ENCODE results near the gene TFCP2L1.

The TFCP2L1 gene

DNA sequence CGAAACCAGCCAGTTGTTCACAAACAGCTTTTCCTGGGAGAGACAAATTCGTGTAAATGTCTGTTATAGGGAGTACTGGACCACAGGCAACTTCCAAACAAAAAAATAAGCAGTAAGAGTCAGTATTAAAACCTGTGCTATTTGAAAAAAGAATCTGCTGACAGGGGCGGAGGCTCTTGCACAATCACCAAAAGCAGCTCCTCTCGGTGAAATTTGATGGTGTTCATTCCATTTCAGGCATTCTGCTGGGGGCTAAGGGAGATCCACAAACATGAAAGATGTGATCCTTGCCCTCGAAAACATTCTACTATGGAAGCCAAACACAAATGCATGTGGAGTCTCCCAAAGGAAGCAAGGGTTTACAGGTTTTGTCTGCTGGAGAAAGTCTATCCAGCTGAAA lies 45.0 kb downstream of the TFCP2L1 start:
- peaks cover 0 to 45% of the 10 kb centered on the region in 2 experiments; a peak in 2 of 3 replicates for H3K36me3 ChIP-seq (ENCODE audit: control insufficient read depth in 2 of 2, insufficient read depth in 1 of 2, low read length in 2 of 2)
- H3K9me3 ChIP-seq (ENCODE audit: control insufficient read depth, insufficient read depth, low read depth, low read length), result no peaks in the 10 kb centered on the region
- no peak for TF ChIP-seq KLF16 (tag by site-specific recombination; IDR thresholded peaks at IDR 0.05)
- TF ChIP-seq ZSCAN16 (tag by site-specific recombination; IDR thresholded peaks at IDR 0.05), result no peak
- TF ChIP-seq, protein P1, sequence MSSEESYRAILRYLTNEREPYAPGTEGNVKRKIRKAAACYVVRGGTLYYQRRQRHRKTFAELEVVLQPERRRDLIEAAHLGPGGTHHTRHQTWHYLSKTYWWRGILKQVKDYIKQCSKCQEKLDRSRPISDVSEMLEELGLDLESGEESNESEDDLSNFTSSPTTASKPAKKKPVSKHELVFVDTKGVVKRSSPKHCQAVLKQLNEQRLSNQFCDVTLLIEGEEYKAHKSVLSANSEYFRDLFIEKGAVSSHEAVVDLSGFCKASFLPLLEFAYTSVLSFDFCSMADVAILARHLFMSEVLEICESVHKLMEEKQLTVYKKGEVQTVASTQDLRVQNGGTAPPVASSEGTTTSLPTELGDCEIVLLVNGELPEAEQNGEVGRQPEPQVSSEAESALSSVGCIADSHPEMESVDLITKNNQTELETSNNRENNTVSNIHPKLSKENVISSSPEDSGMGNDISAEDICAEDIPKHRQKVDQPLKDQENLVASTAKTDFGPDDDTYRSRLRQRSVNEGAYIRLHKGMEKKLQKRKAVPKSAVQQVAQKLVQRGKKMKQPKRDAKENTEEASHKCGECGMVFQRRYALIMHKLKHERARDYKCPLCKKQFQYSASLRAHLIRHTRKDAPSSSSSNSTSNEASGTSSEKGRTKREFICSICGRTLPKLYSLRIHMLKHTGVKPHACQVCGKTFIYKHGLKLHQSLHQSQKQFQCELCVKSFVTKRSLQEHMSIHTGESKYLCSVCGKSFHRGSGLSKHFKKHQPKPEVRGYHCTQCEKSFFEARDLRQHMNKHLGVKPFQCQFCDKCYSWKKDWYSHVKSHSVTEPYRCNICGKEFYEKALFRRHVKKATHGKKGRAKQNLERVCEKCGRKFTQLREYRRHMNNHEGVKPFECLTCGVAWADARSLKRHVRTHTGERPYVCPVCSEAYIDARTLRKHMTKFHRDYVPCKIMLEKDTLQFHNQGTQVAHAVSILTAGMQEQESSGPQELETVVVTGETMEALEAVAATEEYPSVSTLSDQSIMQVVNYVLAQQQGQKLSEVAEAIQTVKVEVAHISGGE (tag by site-specific recombination; conservative IDR thresholded peaks at IDR 0.05; ENCODE audit: low read depth), result no peak
- CTCF ChIA-PET, result no interaction called here
- no peak overlapping the region for H3K4me3 ChIP-seq (ENCODE audit: low read depth, low read length)
- no peaks in the 10 kb centered on the region for H3K4me1 ChIP-seq (ENCODE audit: control insufficient read depth, insufficient read depth, low read length)
- no peak overlapping the region for H3K27ac ChIP-seq (ENCODE audit: extremely low read depth, low read depth, low read length)
- POLR2A ChIA-PET, result no interaction called here

DNA sequence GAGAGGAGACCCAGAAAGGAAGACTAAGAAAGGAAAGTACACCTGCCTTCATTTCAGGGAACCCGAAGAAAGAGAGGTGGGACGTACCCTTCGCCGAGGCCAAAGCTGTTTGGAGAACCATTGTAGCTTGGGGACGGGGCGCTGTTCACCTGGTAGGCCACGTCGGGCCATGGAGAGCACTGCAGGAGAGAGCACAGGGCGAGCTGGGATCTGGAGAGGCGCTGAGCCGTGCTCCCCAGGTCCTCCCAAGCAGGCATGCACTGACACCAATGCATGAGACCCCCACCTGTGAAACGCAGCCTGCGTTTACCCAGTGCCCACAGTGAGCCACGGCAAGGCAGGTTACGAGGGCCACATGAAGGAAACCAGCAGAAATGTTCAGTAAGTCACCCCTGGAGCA lies 45.5 kb downstream of the TFCP2L1 start:
- H3K9me3 ChIP-seq (ENCODE audit: control insufficient read depth, insufficient read depth, low read depth, low read length), result no peaks in the 10 kb centered on the region
- H3K27ac ChIP-seq (ENCODE audit: extremely low read depth, low read depth, low read length), result no peak overlapping the region
- ChIA-PET CTCF (interaction anchor here (0.9 kb wide), 1 partner anchor 12 kb away, joined by 7 read pairs; no protein-coding TSS in a partner anchor), POLR2A (no interaction called here)
- no peak for TF ChIP-seq ZNF658 (tag by site-specific recombination; IDR thresholded peaks at IDR 0.05)
- TF ChIP-seq REST (tag by site-specific recombination; IDR thresholded peaks at IDR 0.05), result no peak
- TF ChIP-seq HOXC10 (CRISPR knock-in tag; IDR thresholded peaks at IDR 0.05), result no peak
- TF ChIP-seq ZNF837 (tag by site-specific recombination; IDR thresholded peaks at IDR 0.05), result no peak
- no peak for TF ChIP-seq OSR2 (tag by site-specific recombination; IDR thresholded peaks at IDR 0.05)
- no peak for TF ChIP-seq ZNF391 (tag by site-specific recombination; IDR thresholded peaks at IDR 0.05; ENCODE audit: borderline replicate concordance, low read depth)
- TF ChIP-seq ZNF398 (tag by site-specific recombination; IDR thresholded peaks at IDR 0.05), result no peak
- TF ChIP-seq, protein P2, sequence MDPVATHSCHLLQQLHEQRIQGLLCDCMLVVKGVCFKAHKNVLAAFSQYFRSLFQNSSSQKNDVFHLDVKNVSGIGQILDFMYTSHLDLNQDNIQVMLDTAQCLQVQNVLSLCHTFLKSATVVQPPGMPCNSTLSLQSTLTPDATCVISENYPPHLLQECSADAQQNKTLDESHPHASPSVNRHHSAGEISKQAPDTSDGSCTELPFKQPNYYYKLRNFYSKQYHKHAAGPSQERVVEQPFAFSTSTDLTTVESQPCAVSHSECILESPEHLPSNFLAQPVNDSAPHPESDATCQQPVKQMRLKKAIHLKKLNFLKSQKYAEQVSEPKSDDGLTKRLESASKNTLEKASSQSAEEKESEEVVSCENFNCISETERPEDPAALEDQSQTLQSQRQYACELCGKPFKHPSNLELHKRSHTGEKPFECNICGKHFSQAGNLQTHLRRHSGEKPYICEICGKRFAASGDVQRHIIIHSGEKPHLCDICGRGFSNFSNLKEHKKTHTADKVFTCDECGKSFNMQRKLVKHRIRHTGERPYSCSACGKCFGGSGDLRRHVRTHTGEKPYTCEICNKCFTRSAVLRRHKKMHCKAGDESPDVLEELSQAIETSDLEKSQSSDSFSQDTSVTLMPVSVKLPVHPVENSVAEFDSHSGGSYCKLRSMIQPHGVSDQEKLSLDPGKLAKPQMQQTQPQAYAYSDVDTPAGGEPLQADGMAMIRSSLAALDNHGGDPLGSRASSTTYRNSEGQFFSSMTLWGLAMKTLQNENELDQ (tag by site-specific recombination; IDR thresholded peaks at IDR 0.05; ENCODE audit: low read depth), result no peak
- TF ChIP-seq KLF1 (tag by site-specific recombination; IDR thresholded peaks at IDR 0.05), result no peak
- TF ChIP-seq ZNF274 (IDR thresholded peaks at IDR 0.05; ENCODE audit: low read length), result no peak
- TF ChIP-seq ZNF274 (tag by site-specific recombination; IDR thresholded peaks at IDR 0.05; ENCODE audit: borderline replicate concordance), result no peak
- no peak for TF ChIP-seq KLF10 (tag by site-specific recombination; IDR thresholded peaks at IDR 0.05)
- no peak for TF ChIP-seq ZNF624 (tag by site-specific recombination; IDR thresholded peaks at IDR 0.05)
- no peak for TF ChIP-seq OVOL3 (tag by site-specific recombination; IDR thresholded peaks at IDR 0.05)
- H3K36me3 ChIP-seq (ENCODE audit: control insufficient read depth in 2 of 2, insufficient read depth in 1 of 2, low read length in 2 of 2), result peaks cover 0 to 49% of the 10 kb centered on the region in 2 experiments; a peak in 2 of 3 replicates
- no peak overlapping the region for H3K4me3 ChIP-seq (ENCODE audit: low read depth, low read length)
- no peaks in the 10 kb centered on the region for H3K4me1 ChIP-seq (ENCODE audit: control insufficient read depth, insufficient read depth, low read length)
